Subcutaneous adipose tissue (tissue), 4 donors: ENCODE results near the gene LRCH1. TPM values are rescaled to one million over a fixed set of nuclear protein-coding genes. Genes with fewer than 3 reads are reported as not detected.

Experiments
- CTCF ChIP-seq: fragments of 450-650 bp; IDR thresholded peaks from one replicate; pipeline ENCODE4 v1.5.1; 2016; ENCODE audit warnings: low read depth, mild to moderate bottlenecking, control low read depth, antibody characterized with exemption, moderate library complexity
- total RNA-seq, 4 donors: library from RNA; depleted of rRNA; stranded (reverse); fragments of >200 nt; gene quantifications; one replicate each; pipeline ENCODE4 v1.1.0, GENCODE V29; 2016

LRCH1 gene
- total RNA-seq, 4 donors from 2014 or later, result 18.9 to 27.5 (median 25.7) TPM

GRCh38 chr13:46562581-46562980 is 9.6 kb downstream of the LRCH1 start:
- TF ChIP-seq CTCF, result no peak

- no peak for TF ChIP-seq CTCF
Measured at GRCh38 chr13:46565808-46566750, 13.1 kb downstream of the LRCH1 start.

GRCh38 chr13:46567671-46568070 is 14.7 kb downstream of the LRCH1 start:
- TF ChIP-seq CTCF, result no peak

GRCh38 chr13:46569456-46569855 is 16.5 kb downstream of the LRCH1 start:
- no peak for TF ChIP-seq CTCF

- no peak for TF ChIP-seq CTCF
Measured at GRCh38 chr13:46570273-46570672, 17.3 kb downstream of the LRCH1 start.

GRCh38 chr13:46571189-46571908 is 18.4 kb downstream of the LRCH1 start:
- no peak for TF ChIP-seq CTCF
